Measurements from ENCODE around the gene TOP2A.
"Not testable (repeated sequence)": the region's sequence is repeated elsewhere in the genome, so short reads cannot be mapped to it uniquely, and the experiment has no call there.

Gene TOP2A

GRCh38 chr17:40410082-40410481 lies 7.6 kb downstream of the TOP2A start:
- POLR2A ChIA-PET, result interaction anchor here (4.0 kb wide), 1 partner anchor 8 kb away, joined by 30 read pairs; the partner anchor contains the start of gene TOP2A
- TF ChIP-seq CTBP1 (IDR thresholded peaks at IDR 0.05; ENCODE audit: borderline replicate concordance) (no peak), ZNF384 (IDR thresholded peaks at IDR 0.05) (no peak), ARNT (IDR thresholded peaks at IDR 0.05) (no peak), SUZ12 (IDR thresholded peaks at IDR 0.05) (no peak), BHLHE40 (IDR thresholded peaks at IDR 0.05; ENCODE audit: borderline replicate concordance) (no peak), TARDBP (IDR thresholded peaks at IDR 0.05) (no peak), FOXK2 (IDR thresholded peaks at IDR 0.05) (no peak), FOXM1 (IDR thresholded peaks at IDR 0.05; ENCODE audit: borderline replicate concordance) (no peak), PKNOX1 (IDR thresholded peaks at IDR 0.05) (no peak), ELF4 (IDR thresholded peaks at IDR 0.05) (no peak), FOXA1 (IDR thresholded peaks at IDR 0.05) (no peak), NFRKB (IDR thresholded peaks at IDR 0.05) (no peak), SP1 (IDR thresholded peaks at IDR 0.05) (no peak), L3MBTL2 (conservative IDR thresholded peaks at IDR 0.05) (no peak), LEF1 (IDR thresholded peaks at IDR 0.05; ENCODE audit: borderline replicate concordance) (no peak)
- CTCF ChIA-PET, result interaction anchor here (0.5 kb wide), 1 partner anchor 216 kb away, joined by 3 read pairs; no protein-coding TSS in a partner anchor
- DNase-seq (ENCODE audit: extremely low spot score), result no peak

GRCh38 chr17:40409540-40409939 lies 8.2 kb downstream of the TOP2A start:
- ChIA-PET POLR2A (interaction anchor here (0.6 to 4.0 kb wide), 2 partner anchors 8 to 23 kb away, joined by 4 to 30 read pairs; partner anchors contain the start of gene TOP2A), CTCF (interaction anchor here (2.6 kb wide), 1 partner anchor 11 kb away, joined by 5 read pairs; no protein-coding TSS in a partner anchor)

GRCh38 chr17:40407460-40407859 lies 10.2 kb downstream of the TOP2A start:
- DNase-seq (ENCODE audit: extremely low spot score), result no peak
- CTCF ChIA-PET, result interaction anchor here (1.3 to 2.6 kb wide), 2 partner anchors 9 to 125 kb away, joined by 5 read pairs; no protein-coding TSS in a partner anchor
- TF ChIP-seq ELF4 (IDR thresholded peaks at IDR 0.05) (no peak), NFRKB (IDR thresholded peaks at IDR 0.05) (no peak), ZNF384 (IDR thresholded peaks at IDR 0.05) (no peak), CTBP1 (IDR thresholded peaks at IDR 0.05; ENCODE audit: borderline replicate concordance) (no peak), HDGF (IDR thresholded peaks at IDR 0.05; ENCODE audit: borderline replicate concordance) (no peak), SUZ12 (IDR thresholded peaks at IDR 0.05) (no peak), BHLHE40 (IDR thresholded peaks at IDR 0.05; ENCODE audit: borderline replicate concordance) (no peak), L3MBTL2 (conservative IDR thresholded peaks at IDR 0.05) (no peak)
- POLR2A ChIA-PET, result interaction anchor here (4.0 kb wide), 1 partner anchor 10 kb away, joined by 30 read pairs; the partner anchor contains the start of gene TOP2A

More at GRCh38 chr17:40409540-40409939, 8.2 kb downstream of the TOP2A start:
- not testable (repeated sequence) for DNase-seq (ENCODE audit: extremely low spot score)

- ChIA-PET POLR2A (interaction anchor here (0.6 to 1.3 kb wide), 2 partner anchors 14 to 18 kb away, joined by 3 to 5 read pairs; partner anchors contain the start of gene TOP2A), CTCF (interaction anchor here (1.1 kb wide), 1 partner anchor 11 kb away, joined by 3 read pairs; no protein-coding TSS in a partner anchor)
- TF ChIP-seq SUZ12 (IDR thresholded peaks at IDR 0.05), result no peak
- no peak for TF ChIP-seq ARNT (IDR thresholded peaks at IDR 0.05)
- DNase-seq (ENCODE audit: extremely low spot score), result no peak
These were observed 13.7 kb downstream of the TOP2A start for GRCh38 chr17:40404003-40404402.

- POLR2A ChIA-PET, result no interaction called here
- CTCF ChIA-PET, result interaction anchor here (1.1 kb wide), 1 partner anchor 12 kb away, joined by 3 read pairs; no protein-coding TSS in a partner anchor
- no peak for DNase-seq (ENCODE audit: extremely low spot score)
- TF ChIP-seq SP1 (IDR thresholded peaks at IDR 0.05) (no peak), BHLHE40 (IDR thresholded peaks at IDR 0.05; ENCODE audit: borderline replicate concordance) (no peak), ELF4 (IDR thresholded peaks at IDR 0.05) (no peak), TARDBP (IDR thresholded peaks at IDR 0.05) (no peak), LEF1 (IDR thresholded peaks at IDR 0.05; ENCODE audit: borderline replicate concordance) (no peak), SUZ12 (IDR thresholded peaks at IDR 0.05) (no peak), CTBP1 (IDR thresholded peaks at IDR 0.05; ENCODE audit: borderline replicate concordance) (no peak), HDGF (IDR thresholded peaks at IDR 0.05; ENCODE audit: borderline replicate concordance) (no peak), PKNOX1 (IDR thresholded peaks at IDR 0.05) (no peak), ARNT (IDR thresholded peaks at IDR 0.05) (no peak), FOXA1 (IDR thresholded peaks at IDR 0.05) (no peak), FOXM1 (IDR thresholded peaks at IDR 0.05; ENCODE audit: borderline replicate concordance) (no peak), L3MBTL2 (conservative IDR thresholded peaks at IDR 0.05) (no peak), NFRKB (IDR thresholded peaks at IDR 0.05) (no peak), ZNF384 (IDR thresholded peaks at IDR 0.05) (no peak), FOXK2 (IDR thresholded peaks at IDR 0.05) (no peak)
These were observed 15.0 kb downstream of the TOP2A start for GRCh38 chr17:40402668-40403067.

GRCh38 chr17:40399185-40399584 lies 18.5 kb downstream of the TOP2A start:
- ChIA-PET CTCF (interaction anchor here (0.7 to 2.0 kb wide), 3 partner anchors 9 to 17 kb away, joined by 4 to 6 read pairs (median 5); no protein-coding TSS in a partner anchor), POLR2A (no interaction called here)
- TF ChIP-seq FOXK2 (IDR thresholded peaks at IDR 0.05) (no peak), FOXA1 (IDR thresholded peaks at IDR 0.05) (no peak), BHLHE40 (IDR thresholded peaks at IDR 0.05; ENCODE audit: borderline replicate concordance) (no peak), ZNF384 (IDR thresholded peaks at IDR 0.05) (no peak), PKNOX1 (IDR thresholded peaks at IDR 0.05) (no peak), L3MBTL2 (conservative IDR thresholded peaks at IDR 0.05) (no peak), FOXM1 (IDR thresholded peaks at IDR 0.05; ENCODE audit: borderline replicate concordance) (no peak), SP1 (IDR thresholded peaks at IDR 0.05) (no peak), LEF1 (IDR thresholded peaks at IDR 0.05; ENCODE audit: borderline replicate concordance) (no peak), ARNT (IDR thresholded peaks at IDR 0.05) (no peak), NFRKB (IDR thresholded peaks at IDR 0.05) (no peak), CTBP1 (IDR thresholded peaks at IDR 0.05; ENCODE audit: borderline replicate concordance) (no peak), ELF4 (IDR thresholded peaks at IDR 0.05) (no peak)
- peak; percentile 9 for DNase-seq (ENCODE audit: extremely low spot score)

GRCh38 chr17:40386555-40386954 lies 31.1 kb downstream of the TOP2A start:
- ChIA-PET POLR2A (interaction anchor here (0.6 to 1.1 kb wide), 4 partner anchors 17 to 31 kb away, joined by 3 to 5 read pairs (median 4); partner anchors contain the start of gene TOP2A), CTCF (interaction anchor here (0.6 to 0.7 kb wide), 2 partner anchors 102 to 146 kb away, joined by 3 read pairs; no protein-coding TSS in a partner anchor)
- DNase-seq (ENCODE audit: extremely low spot score), result not testable (repeated sequence)

Measured in HEK293T (cell line).